NCI-H82 (cell line): ENCODE data around the gene CDC25B.

ENCODE experiments used
- DNase-seq: peaks from one replicate; lab custom pipeline; 2025; lab: John Stamatoyannopoulos, UW

The CDC25B gene

GRCh38 chr20:3804254-3804751 is 8.2 kb downstream of the CDC25B start:
- no peak for DNase-seq

DNA sequence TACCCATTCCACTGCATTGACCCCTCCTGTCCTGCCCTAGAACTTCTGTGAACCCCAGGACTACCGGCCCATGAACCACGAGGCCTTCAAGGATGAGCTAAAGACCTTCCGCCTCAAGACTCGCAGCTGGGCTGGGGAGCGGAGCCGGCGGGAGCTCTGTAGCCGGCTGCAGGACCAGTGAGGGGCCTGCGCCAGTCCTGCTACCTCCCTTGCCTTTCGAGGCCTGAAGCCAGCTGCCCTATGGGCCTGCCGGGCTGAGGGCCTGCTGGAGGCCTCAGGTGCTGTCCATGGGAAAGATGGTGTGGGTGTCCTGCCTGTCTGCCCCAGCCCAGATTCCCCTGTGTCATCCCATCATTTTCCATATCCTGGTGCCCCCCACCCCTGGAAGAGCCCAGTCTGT is 8.7 kb downstream of the CDC25B start:
- DNase-seq: no peak

DNA sequence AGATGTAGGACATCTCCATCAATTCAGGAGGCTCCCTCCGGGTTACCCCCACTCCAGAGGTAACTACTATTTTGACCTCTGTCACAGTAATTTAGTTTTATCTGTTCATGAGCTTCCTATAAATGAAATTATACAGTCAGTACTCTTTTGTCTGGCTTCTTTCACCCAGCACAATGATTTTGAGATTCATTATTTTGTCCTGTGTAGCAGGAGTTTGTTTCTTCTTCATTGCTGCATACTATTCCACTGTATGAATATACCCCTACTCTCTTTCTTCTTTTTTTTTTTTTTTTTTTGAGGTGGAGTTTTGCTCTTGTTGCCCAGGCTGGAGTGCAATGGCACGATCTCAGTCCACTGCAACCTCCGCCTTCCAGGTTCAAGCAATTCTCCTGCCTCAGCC is 12.4 kb downstream of the CDC25B start:
- DNase-seq: no peak

DNA sequence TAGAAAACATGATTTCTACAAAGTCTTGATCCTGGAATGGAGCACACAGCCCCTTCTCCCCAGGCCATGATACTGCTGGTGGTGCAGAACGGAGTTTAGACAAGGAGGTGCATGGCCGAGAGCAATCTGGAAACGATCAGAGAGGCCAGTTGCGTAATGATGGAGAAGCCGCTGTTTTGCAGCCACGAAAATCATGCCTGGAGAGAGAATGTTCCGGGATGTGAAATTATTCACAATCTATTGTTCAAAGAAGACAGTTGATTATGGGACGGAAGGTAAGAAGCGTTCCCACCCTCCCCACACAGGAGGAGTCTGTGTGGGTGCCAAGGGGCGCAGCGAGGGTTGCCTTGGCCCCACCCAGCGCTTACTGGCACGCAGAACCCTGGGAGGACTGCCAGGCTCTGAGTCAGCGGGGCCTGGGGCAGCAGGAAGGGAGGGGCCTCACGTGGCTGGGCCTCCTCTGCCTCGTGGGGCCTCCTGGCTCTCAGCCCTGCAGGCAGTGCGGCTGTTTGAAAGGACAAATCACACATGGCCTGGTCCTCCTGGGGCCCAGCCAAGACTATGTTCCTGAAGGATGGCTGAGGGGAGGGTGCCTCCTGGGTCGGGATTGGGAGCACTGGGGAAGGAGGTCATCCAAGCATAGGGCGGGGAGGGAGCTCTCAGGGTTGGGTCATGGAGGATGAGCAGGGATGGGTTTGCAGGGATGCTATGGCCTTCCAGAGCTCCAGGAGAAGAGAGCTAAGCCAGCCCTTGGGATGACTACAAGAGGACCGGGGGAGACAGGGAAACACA is 15.6 kb downstream of the CDC25B start:
- DNase-seq: no peak

DNA sequence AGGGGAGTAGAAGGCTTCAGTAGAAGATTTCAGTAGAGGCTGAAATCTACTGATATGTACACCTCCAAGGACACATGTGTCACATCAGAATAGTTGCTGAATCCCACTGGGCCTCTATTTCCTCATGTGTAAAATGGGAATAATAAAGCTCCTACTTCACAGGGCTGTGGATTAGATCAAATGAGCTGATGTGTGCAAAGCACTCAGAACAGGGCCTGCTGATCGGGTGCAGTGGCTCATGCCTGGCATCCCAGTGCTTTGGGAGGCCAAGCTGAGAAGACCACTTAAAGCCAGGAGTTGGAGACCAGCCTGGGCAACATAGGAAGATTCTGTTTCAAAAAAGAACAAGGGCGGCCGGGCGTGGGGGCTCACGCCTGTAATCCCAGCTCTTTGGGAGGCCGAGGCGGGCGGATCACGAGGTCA is 16.2 kb downstream of the CDC25B start:
- no peak for DNase-seq

DNA sequence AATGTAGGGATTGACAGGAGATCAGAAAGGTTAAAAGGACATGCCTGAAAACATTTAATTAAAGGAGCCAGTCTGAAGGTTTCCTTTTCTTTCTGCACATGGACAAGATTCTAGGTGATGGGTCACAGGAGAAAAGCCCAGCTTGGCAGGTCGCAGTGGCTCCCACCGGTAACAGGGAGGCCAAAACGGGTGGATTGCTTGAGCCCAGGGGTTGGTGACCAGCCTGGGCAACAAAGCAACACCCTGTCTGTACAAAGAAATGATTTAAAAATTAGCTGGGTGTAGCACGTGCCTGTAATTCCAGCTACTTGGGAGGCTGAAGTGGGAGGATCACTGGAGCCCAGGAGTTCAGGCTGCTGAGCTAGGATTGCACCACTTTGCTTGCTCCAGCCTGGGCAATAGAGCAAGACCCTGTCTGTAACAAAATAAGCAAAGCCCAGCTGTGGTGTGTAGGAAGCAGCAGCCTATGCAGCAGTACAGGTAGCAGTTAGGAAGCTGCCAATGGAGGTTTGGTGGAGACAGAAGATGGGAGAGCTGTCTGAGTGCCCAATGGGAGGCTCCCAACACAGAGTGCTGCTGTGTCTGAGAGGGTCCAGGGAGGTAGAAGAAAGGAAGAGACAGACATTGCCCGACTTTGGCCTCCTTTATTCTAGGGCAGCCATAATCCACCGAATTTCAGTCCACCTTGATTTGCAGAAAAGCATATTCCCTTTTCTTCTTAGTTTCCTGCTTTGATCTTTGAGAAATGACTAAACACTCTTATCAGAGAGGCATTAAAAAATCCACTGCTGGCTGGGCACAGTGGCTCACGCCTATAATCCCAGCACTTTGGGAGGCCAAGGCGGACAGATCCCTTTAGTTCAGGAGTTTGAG is 17.1 kb downstream of the CDC25B start:
- DNase-seq: no peak

DNA sequence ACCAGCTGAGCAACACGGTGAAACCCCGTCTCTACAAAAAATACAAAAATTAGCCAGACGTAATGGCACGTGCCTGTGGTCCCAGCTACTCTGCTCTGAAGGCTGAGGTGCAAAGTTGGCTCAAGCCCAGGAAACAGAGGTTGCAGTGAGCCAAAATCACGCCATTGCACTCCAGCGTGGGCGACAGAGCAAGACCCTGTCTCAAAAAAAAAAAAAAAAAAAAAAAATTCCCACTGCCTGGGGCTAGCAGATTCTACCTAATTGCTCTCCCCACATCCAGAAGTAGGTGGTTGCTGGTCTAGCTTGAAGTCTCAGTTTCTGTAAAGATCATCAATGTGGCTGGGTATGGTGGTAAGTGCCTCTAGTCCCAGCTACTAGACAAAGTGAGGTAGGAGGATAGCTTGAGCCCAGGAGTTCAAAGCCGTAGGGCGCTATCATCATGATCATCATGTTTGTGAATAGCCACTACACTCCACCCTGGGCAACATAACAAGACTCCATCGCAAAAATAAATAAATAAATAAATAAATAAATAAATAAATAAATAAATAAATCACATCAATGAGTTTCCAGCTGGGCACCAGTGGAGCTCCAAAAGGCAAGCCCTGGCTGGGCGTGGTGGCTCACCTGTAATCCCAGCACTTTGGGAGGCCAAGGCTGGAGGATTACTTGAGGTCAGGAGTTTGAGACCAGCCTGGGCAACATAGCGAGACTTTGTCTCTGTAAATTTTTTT is 17.9 kb downstream of the CDC25B start:
- DNase-seq: no peak

DNA sequence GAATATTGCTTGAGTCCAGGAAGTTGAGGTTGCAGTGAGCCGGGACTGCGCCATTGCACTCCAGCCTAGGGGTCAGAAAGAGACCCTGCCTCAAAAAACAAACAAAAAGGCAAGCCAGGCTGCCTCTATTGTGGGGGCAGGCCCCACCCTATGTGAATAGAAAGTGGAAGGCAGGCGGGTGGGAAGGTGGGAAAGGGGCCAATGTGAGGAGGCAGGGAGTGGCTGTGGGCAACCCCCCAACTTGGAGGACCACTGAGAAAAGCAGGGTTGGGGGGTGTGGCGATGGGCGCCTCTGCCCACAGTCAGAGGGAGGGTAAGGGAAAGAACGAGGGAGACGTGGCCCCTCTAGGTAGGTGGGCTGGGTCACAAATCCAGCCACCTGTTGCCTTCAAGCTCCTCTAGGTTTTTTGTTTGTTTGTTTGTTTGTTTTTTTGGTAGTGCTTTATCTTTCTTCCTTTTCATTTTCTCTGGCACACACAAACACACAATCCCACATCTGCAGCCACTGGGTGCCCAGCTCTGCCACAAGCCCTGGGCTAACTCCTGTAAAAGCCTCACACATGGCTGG is 18.9 kb downstream of the CDC25B start:
- no peak for DNase-seq

DNA sequence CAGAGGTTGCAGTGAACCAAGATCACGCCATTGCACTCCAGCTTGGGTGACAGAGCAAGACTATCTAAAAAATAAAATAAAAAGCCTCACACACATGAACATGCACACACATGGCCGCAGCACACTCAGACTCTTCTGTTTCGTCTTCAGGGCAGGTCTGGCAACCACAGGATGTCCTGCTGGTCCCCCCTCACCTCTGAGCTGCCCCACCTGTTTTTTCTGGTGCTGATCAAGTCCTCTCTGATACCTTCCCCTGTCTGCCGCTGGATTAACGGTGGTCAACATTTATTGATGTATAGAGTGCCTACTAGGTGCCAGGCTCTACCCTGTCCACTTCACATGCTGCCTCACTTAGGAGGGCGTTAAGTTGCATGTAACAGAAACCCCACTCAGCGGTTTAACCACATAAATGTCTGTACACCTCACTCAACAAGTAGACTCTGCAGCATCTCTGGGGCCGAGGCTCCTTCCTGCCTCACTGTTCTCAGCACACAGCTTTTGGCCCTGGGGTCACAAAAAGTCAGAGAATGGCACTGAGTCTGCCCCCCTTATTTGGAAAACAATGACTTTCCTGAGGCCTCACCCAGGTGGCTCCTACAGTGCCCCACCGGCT is 19.7 kb downstream of the CDC25B start:
- no peak for DNase-seq

GRCh38 chr20:3818155-3819151 is 22.3 kb downstream of the CDC25B start:
- peak; percentile 94 for DNase-seq

- peak; percentile 42 for DNase-seq
Observed at GRCh38 chr20:3819411-3820047, 23.4 kb downstream of the CDC25B start.

DNA sequence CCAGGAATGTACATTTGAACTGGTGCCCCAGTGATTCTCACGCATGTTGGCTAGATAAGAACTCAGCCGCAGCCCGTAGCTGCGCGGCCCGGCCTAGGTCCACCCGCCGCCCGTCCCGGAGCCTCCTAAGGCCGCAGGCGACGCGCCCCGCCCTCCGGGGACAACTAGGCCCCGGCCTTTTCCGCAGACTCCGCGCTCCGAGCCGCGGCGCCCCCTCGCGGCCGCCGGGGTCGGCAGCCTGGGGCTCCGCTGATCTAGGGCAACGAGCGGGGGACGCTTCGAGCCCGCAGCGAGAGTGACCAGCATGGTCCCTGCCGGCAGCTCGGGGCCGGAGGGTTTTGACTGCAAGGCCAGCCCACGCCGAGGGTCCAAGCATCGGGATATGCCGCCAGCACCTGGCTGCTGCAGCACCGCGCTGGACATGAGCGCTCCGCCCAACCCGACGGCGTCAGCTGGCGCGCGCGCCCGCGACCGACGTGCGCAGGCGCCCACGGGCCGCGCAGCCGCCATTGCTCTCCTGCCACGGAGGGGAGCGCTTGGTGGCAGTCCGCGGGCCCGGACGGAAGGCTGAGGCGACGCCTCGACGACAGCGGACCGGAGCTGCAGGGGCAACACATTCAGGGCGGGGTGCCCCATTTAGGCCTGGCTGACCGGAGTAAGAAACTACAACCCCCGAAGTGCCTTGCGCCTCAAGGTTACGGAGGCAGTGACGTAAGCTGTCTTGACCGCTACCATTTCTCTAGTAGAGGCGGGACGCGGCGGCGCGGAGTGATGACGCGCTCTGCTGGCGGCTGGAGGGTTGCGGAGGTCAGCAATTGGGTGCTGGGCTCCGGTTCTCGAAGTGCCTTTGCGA is 24.2 kb downstream of the CDC25B start, which contains the start of gene AP5S1:
AP5S1 (plus strand) TSS at position 500 of the 853 bp plus-strand sequence. CDS start 1,571 bp downstream, outside the sequence.
- peak; percentile 98 for DNase-seq

- no peak for DNase-seq
Observed at GRCh38 chr20:3820901-3821727, 25.0 kb downstream of the CDC25B start.

DNA sequence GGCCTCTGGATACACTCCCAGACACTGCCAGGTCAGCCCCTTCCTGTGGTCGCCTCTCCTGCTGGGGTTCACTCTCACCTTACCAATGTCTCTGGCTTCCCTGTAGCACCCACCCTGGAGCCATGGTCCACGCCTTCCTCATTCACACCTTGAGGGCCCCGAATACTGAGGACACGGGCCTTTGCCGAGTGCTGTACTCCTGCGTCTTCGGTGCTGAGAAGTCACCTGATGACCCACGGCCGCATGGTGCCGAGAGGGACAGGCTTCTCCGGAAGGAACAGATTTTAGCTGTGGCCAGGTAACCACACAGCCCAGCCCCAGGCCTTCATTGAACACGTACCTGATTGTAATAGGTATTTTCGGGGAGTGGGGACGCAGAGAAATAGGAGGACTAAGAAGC is 25.9 kb downstream of the CDC25B start:
- no peak for DNase-seq

- no peak for DNase-seq
Observed at GRCh38 chr20:3823881-3824280, 27.8 kb downstream of the CDC25B start.

DNA sequence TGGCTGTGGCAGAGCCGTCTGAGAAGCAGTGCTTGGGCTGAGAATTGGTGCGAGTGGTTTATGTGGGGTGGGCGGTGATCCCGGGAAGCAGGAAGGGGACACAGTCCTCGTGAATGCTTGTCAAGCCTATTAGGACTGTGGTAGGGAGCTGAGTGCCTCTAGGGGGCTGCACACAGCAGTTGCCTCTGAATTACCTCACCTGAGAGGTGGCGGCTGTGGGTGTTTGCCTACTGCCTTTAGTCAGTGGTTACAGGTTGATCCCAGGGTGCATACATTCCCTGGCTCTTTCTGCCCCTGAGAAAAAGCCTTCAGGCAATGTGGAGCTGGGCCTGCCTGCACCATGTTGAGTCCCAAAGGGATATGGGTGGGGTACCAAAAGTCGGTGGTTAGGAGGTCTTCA is 29.4 kb downstream of the CDC25B start:
- no peak for DNase-seq

DNA sequence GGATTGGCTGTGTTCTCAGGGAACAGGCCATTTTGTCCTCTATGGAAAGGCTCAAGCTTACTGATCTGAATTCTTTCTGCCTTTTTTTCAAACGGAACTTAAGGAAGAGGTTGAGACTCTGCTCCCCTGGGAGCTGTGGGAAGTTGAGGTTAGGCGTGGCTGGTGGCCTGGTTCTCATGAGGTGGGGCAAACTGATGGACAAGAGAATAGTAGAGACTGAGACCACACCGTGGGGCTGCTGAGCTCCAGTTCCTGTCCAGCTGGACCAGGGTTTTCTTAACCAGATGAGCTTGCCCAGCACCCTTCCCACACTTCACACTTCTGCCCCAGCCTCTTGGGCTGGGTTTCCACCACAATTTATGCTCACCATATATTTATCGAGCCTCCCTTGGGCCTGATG is 30.3 kb downstream of the CDC25B start:
- no peak for DNase-seq

DNA sequence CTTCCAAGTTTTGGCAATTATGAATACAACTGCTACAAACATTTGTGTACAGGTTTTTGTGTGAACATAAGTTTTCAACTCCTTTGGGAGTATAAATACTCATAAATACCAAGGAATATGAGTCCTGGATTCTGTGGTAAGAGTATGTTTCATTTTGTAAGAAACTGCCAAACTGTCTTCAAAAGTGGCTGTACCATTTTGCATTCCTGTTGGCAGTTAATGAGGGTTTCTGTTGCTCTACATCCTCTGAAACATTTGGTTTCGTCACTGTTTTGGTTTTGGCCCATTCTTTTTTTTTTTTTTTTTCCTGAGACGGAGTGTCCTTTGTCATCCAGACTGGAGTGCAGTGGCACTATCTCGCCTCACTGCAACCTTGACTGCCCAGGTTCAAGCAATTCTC is 32.7 kb downstream of the CDC25B start:
- no peak for DNase-seq
